HL-60 (cell line): ENCODE data around the gene TRIM9.

Source experiments
- TF ChIP-seq, protein P1 (sequence below): IDR thresholded peaks from 2 replicates; pipeline ENCODE4 v1.6.1; 2012; ENCODE audit warnings: low read depth; ENCODE audit not compliant: insufficient replicate concordance
- TF ChIP-seq, protein P2 (sequence below): IDR thresholded peaks from one replicate; pipeline ENCODE4 v1.5.1; 2011; ENCODE audit warnings: low read length, control low read depth, inconsistent platforms; ENCODE audit not compliant: insufficient read depth

DNA sequence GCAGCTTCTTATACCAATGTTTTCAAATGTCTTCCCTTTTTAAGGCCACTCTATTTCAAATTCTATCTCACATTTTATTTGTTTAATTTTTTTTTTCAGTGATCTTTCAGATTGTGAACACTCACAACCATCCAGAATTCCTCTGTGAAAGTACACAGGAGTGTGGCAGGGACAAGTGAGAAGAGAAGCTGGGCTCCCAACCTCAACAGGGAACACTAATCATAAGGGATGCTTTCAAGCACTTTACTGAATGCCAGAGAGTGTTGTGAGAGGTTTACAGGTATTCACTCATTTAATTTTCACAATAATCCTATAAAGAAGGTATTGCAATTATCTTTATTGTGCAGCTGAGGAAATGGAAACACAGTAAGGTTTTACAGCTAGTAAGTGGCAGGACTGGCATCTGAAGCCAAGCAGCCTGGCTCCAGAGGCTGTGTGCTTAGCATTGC is 90.5 kb downstream of the TRIM9 start:
- TF ChIP-seq, protein P1, sequence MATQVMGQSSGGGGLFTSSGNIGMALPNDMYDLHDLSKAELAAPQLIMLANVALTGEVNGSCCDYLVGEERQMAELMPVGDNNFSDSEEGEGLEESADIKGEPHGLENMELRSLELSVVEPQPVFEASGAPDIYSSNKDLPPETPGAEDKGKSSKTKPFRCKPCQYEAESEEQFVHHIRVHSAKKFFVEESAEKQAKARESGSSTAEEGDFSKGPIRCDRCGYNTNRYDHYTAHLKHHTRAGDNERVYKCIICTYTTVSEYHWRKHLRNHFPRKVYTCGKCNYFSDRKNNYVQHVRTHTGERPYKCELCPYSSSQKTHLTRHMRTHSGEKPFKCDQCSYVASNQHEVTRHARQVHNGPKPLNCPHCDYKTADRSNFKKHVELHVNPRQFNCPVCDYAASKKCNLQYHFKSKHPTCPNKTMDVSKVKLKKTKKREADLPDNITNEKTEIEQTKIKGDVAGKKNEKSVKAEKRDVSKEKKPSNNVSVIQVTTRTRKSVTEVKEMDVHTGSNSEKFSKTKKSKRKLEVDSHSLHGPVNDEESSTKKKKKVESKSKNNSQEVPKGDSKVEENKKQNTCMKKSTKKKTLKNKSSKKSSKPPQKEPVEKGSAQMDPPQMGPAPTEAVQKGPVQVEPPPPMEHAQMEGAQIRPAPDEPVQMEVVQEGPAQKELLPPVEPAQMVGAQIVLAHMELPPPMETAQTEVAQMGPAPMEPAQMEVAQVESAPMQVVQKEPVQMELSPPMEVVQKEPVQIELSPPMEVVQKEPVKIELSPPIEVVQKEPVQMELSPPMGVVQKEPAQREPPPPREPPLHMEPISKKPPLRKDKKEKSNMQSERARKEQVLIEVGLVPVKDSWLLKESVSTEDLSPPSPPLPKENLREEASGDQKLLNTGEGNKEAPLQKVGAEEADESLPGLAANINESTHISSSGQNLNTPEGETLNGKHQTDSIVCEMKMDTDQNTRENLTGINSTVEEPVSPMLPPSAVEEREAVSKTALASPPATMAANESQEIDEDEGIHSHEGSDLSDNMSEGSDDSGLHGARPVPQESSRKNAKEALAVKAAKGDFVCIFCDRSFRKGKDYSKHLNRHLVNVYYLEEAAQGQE: no peak
- TF ChIP-seq, protein P2, sequence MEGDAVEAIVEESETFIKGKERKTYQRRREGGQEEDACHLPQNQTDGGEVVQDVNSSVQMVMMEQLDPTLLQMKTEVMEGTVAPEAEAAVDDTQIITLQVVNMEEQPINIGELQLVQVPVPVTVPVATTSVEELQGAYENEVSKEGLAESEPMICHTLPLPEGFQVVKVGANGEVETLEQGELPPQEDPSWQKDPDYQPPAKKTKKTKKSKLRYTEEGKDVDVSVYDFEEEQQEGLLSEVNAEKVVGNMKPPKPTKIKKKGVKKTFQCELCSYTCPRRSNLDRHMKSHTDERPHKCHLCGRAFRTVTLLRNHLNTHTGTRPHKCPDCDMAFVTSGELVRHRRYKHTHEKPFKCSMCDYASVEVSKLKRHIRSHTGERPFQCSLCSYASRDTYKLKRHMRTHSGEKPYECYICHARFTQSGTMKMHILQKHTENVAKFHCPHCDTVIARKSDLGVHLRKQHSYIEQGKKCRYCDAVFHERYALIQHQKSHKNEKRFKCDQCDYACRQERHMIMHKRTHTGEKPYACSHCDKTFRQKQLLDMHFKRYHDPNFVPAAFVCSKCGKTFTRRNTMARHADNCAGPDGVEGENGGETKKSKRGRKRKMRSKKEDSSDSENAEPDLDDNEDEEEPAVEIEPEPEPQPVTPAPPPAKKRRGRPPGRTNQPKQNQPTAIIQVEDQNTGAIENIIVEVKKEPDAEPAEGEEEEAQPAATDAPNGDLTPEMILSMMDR: no peak
